ENCODE results near the gene WWOX.
"Not testable (repeated sequence)": the region's sequence is repeated elsewhere in the genome, so short reads cannot be mapped to it uniquely, and the experiment has no call there.

The WWOX gene

GRCh38 chr16:78599271-78599670, 499.8 kb downstream of the WWOX start:
- DNase-seq (ENCODE audit: low read depth): no peak
- TF ChIP-seq CTCF (IDR thresholded peaks at IDR 0.05; ENCODE audit: control insufficient read depth, extremely low read depth, insufficient read depth): no peak
- no peak overlapping the region for H3K4me3 ChIP-seq (ENCODE audit: low read depth, low read length)

GRCh38 chr16:78604423-78605062, 505.1 kb downstream of the WWOX start:
- DNase-seq (ENCODE audit: low read depth): not testable (repeated sequence)

GRCh38 chr16:78605548-78606101, 506.2 kb downstream of the WWOX start:
- no peak for TF ChIP-seq CTCF (IDR thresholded peaks at IDR 0.05; ENCODE audit: control insufficient read depth, extremely low read depth, insufficient read depth)
- no peak for DNase-seq (ENCODE audit: low read depth)

More at GRCh38 chr16:78604423-78605062, 505.1 kb downstream of the WWOX start:
- not testable (repeated sequence) for H3K4me3 ChIP-seq (ENCODE audit: low read depth, low read length)

GRCh38 chr16:78606545-78606944, 507.1 kb downstream of the WWOX start:
- DNase-seq (ENCODE audit: low read depth): no peak
- H3K4me3 ChIP-seq (ENCODE audit: low read depth, low read length): no peak overlapping the region
- no peak for TF ChIP-seq CTCF (IDR thresholded peaks at IDR 0.05; ENCODE audit: control insufficient read depth, extremely low read depth, insufficient read depth)

More at GRCh38 chr16:78605548-78606101, 506.2 kb downstream of the WWOX start:
- no peak overlapping the region for H3K4me3 ChIP-seq (ENCODE audit: low read depth, low read length)

GRCh38 chr16:78607022-78607421, 507.6 kb downstream of the WWOX start:
- no peak for DNase-seq (ENCODE audit: low read depth)
- H3K4me3 ChIP-seq (ENCODE audit: low read depth, low read length): no peak overlapping the region
- no peak for TF ChIP-seq CTCF (IDR thresholded peaks at IDR 0.05; ENCODE audit: control insufficient read depth, extremely low read depth, insufficient read depth)

- no peak for DNase-seq (ENCODE audit: low read depth)
- no peak for TF ChIP-seq CTCF (IDR thresholded peaks at IDR 0.05; ENCODE audit: control insufficient read depth, extremely low read depth, insufficient read depth)
- H3K4me3 ChIP-seq (ENCODE audit: low read depth, low read length): no peak overlapping the region
Observed at GRCh38 chr16:78607465-78607864, 508.0 kb downstream of the WWOX start.

GRCh38 chr16:78608305-78608776, 508.9 kb downstream of the WWOX start:
- no peak overlapping the region for H3K4me3 ChIP-seq (ENCODE audit: low read depth, low read length)
- DNase-seq (ENCODE audit: low read depth): no peak
- no peak for TF ChIP-seq CTCF (IDR thresholded peaks at IDR 0.05; ENCODE audit: control insufficient read depth, extremely low read depth, insufficient read depth)

All from LNCaP clone FGC (cell line).